Omental fat pad (tissue), 4 donors: Measurements from ENCODE around the gene FOXI1. TPM values are rescaled to one million over a fixed set of nuclear protein-coding genes. Genes with fewer than 3 reads are reported as not detected.

ENCODE experiments used
- ATAC-seq: fragments of 150-250 bp; one replicate; pipeline ENCODE4 v1.9.1; 2016; ENCODE audit warnings: mild to moderate bottlenecking, moderate library complexity; ENCODE audit not compliant: low FRiP score
- DNase-seq: peaks from one replicate; pipeline ENCODE4 v3.0.0-alpha.2; 2019; ENCODE audit warnings: low spot score
- CTCF ChIP-seq, 3 donors: fragments of 450-650 bp; IDR thresholded peaks; one replicate each; pipeline ENCODE4 v1.5.1; 2016 to 2017; ENCODE audit warnings: antibody characterized with exemption in 3 of 3, mild to moderate bottlenecking in 3 of 3, moderate library complexity in 2 of 3
- total RNA-seq, 4 donors: library from RNA; depleted of rRNA; stranded (reverse); fragments of >200 nt; gene quantifications; one replicate each; pipeline ENCODE4 v1.1.0, GENCODE V29; 2016

Gene FOXI1
- total RNA-seq, 4 donors from 2014 or later = not detected

DNA sequence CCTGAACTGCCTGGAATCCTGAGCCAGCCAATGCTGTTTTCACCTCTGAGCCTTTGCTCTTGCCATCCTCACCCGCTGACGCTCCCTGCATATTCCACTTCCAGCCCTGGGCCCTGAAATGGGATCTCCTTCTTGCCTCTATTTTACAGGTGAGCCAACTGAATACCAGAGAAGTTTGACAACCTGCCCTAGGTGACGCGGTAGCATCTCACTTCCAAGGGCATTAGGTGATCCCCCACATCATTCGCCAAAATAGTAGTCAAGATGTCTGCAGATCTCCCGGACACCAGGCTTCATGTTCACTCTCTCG lies 43.5 kb downstream of the FOXI1 start:
- no peak for DNase-seq
- no peak for ATAC-seq
- no peak for TF ChIP-seq CTCF (IDR thresholded peaks at IDR 0.05)

DNA sequence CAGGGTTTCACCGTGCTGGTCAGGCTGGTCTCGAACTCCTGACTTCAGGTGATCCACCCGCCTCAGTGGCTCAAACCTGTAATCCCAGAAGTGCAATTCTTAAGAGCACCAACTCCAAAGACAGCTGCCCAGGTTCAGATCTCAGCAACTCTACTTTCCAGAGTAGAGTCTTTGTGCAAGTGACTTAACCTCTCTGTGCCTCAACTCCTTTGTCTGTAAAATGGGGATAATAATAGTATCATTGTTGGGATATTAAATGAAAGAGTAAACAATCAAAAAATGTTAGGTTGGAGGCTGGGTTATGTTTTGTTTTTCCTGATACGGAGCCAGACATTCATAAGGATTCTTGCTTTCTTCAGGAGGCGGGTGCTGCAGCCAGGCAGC lies 45.0 kb downstream of the FOXI1 start:
- DNase-seq (no peak), ATAC-seq (no peak)
- TF ChIP-seq CTCF (IDR thresholded peaks at IDR 0.05) = no peak

DNA sequence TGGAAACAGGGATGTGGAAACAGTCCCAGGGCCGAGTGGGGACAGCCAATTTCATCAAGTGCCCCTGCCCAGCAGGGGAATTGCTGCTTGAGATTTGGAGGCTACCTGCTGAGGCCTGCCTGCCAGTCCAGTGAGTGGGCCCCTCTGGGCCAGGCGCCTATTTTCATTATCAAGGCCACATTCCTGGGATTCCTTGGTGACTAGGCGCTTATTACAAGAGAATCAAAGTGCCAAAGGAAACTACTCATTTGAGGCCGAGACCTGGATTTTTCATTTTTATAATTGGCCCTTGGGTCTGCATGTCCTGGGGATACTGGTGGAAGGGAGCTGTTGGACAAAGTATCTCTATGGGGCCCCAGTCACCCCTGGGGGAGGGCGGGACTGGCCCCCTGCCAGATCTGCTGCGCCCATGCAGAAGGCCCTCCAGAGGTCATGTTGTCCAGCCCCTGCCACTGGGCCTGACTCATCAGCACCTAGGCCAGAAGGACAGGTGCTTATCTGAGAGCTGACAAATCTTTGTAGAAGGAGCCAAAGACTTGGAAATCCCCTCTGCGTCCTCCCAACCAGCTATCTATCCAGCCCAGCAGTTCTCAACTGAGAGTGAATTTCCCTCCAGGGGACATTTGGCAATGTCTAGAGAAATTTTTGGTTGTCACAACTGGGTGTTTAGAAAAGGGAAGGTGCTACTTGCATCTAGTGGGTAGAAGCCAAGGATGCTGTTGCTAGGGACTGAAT lies 45.6 kb downstream of the FOXI1 start:
- no peak for DNase-seq
- peak; percentile 77 for ATAC-seq
- TF ChIP-seq CTCF (IDR thresholded peaks at IDR 0.05) = no peak

DNA sequence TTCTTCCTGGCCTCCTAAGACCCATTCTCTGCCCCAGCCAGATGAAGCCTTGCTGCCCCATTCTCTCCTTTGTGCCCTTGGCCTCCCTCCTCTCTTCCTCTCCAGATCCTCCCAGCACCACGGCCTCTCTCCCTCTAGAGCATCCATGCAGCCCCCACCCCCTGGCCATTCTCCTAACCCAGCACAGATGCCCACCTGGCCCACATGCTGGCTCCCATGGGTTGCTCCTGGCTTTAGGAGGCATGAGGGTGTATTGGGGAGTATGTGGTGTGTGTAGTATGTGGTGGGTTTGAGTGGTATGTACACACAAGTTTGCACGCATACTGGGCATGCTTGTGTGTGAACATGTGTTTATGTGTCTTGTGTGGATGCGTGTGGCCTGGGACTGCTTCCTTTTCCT lies 47.1 kb downstream of the FOXI1 start:
- ATAC-seq (no peak), DNase-seq (no peak)
- no peak for TF ChIP-seq CTCF (IDR thresholded peaks at IDR 0.05)

GRCh38 chr5:170154297-170154696 lies 48.6 kb downstream of the FOXI1 start:
- DNase-seq (no peak), ATAC-seq (no peak)
- TF ChIP-seq CTCF (IDR thresholded peaks at IDR 0.05) = no peak

DNA sequence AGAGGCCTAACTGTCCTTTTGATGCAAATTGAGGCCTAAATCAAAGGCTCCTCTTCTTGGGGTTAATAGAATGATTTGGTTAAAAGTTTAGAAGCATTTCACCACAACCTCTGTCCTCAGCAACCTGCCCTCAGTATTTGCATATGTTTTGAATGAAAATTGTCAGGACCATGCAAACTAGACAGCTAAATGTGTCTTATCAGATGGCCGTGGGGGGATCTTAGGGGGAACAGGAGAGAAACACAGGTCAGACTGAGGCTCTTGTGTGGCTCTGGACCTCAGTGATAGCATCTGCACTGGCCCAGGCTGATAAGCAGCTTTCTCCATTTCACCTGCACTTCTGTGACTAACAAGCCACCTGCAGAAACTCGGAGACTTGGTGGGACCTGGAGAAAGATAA lies 49.0 kb downstream of the FOXI1 start:
- no peak for TF ChIP-seq CTCF (IDR thresholded peaks at IDR 0.05)
- no peak for ATAC-seq
- no peak for DNase-seq

DNA sequence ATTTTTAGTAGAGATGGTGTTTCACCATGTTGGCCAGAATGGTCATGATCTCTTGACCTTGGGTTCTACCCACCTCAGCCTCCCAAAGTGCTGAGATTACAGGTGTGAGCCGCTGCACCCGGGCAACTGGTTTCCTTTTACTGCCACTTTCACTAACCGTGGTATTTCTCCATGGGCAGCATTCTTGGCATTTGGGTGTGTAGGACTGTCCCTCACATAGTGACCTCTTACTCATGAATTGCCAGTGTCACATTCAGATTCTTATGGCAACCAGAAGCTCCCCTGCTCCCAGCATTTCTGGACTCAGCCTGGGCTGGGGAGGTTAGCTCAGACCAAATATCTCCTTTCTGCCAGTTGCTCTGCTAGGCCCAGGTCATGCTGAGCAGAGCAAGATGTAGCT lies 50.1 kb downstream of the FOXI1 start:
- DNase-seq (no peak), ATAC-seq (no peak)
- TF ChIP-seq CTCF (IDR thresholded peaks at IDR 0.05) = no peak
